Stimulated activated CD8-positive, alpha-beta memory T cell treated with anti-CD3 and anti-CD28 coated beads, Interleukin-15, amount 100 ng/mL, for 24 hours (primary cell): Measurements from ENCODE around the gene CLP1.
"Not testable (repeated sequence)": the region's sequence is repeated elsewhere in the genome, so short reads cannot be mapped to it uniquely, and the experiment has no call there.

Experiments used
- DNase-seq: peaks from one replicate; pipeline ENCODE4 v3.0.0-alpha.2; 2020; ENCODE audit warnings: low read depth

Gene CLP1

DNA sequence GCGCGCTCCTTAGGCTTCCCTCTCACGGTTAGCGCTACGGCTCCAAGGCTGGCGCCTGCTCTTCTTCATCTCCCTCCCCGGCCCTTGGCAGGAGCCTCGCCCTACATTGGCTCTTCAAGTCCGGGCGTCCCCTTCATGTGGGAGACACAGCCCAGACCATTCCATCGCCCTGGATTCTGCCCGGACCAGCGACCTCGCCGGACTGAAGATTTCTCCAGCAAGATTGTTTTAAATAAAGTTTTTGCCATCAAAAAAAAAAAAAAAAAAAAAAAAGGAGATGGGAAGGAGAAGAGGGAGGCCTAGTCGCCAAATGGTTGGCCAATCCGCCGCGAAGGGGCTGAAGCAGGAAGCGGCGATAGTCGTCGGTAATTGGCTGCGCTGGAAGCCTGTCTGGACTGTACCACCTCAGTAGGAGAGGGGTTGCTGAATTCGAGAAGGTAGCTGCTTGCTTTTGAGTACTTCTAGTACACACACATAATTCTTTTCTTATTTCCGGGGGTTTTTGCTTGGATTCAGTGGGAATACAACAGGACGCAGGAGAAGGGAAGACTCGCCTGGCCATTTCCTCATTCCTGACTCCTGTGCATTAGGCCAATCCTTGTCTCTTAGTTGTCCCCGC, 9.7 kb downstream of the CLP1 start:
- peak; percentile 58 for DNase-seq

DNA sequence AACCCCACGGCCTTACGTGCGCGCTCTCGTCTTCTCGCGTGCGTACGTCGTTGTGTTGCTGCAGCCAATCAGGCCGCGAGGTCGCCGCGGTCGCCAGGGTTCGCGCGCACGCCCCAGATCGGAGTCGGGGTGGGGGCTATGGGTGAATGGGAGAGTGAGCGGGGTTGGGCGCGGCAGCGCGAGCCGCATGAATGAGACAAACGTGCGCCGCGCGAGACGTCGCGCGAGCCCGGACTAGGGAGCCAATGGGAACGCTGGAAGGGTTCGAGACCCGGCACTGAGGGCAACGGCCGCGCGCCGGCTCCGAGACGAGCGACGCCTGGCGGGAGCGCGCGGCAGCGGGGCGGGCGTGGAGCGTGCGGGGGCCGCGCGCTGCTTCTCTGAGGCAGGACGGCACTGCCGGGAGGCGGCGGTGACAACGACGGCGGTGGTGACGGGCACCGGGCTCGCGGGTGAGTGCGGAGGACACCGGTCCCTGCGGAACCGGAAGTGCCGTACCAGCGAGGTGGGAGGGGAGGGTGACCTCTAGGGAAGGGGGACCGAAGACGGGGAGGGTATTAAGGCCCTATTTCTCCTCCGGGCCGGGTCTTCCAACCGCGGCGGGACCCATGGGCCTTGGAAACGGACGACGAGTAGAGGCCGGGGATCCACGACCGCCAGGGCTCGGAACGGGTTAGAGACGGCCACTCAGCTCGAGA, 10.3 kb downstream of the CLP1 start, which contains the start of gene ZDHHC5:
Gene ZDHHC5 (plus strand): TSS at position 379 of the 698 bp plus-strand sequence. CDS start 4,977 bp downstream, outside the sequence.
- peak; percentile 97 for DNase-seq

DNA sequence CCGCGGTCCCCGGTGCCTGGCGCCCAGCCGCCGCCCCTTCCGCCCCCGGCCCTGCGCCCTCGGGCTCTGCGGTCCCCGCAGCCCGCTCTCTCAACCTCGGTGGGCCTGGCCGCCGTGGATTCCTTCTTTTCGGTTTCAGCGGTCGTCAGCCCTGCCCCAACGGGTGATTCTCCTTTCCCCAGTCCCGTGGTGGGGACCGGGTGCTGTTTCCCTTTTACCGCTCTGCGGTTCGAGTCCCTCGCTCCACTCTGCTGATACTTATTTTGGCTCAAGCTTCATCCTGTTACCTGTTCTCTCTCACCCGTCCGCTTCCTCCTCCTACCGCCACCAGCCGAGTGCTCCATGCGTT, 10.8 kb downstream of the CLP1 start:
- DNase-seq: no peak

DNA sequence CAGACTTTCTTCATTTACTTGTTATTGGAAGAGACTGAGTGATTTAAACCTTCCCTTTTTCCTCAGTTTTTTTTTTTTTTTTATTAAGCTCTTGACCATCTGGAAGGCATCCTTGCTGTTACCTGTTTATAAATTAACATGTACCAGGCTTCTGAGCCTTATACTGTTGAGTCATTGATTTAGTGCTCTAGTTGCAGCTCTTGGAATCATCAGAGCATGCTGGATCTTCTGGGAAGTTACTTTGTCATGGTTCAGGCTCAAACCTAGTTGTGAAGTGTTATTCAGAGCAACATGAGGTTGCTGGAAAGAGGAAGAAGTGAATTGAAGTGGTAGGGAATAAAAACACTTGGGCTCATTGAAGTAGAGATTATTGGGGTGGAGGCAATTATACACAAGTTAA, 16.7 kb downstream of the CLP1 start:
- no peak for DNase-seq

DNA sequence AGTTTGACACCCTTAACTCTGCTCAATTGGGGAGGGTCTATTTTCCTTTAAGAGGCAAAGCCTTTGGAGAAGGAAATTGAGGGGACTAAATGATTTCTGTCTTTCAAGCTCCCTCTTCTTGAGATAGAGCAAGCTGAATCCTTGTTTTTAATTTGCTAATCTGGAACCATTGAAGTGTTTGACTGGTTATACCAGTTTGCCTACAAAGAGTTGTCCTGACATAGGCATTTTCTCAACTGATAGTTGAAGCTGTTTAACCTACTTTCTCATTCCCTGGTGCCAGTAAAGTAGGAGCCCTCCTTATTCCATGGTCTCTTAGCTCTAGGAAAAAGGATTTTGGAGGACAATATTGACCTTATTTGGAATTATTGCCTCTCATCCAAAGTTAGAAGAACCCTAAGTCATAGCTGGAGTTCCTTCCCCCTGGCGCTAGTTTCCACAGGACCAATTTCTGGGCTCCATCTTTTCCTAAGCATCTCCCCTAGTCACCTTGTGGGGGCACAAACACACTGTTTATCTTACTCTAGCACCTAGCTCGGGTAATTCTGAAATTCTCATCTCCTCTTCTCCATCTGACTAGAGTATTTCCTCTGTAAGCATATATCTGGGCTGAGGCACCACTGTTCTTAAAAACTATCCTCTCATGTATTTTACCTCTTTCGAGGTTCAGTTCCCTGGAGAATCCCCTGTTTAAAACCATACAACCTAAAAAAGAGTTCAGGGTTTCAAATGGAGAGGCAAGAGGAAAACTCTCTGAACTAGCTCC, 17.8 kb downstream of the CLP1 start:
- no peak for DNase-seq

DNA sequence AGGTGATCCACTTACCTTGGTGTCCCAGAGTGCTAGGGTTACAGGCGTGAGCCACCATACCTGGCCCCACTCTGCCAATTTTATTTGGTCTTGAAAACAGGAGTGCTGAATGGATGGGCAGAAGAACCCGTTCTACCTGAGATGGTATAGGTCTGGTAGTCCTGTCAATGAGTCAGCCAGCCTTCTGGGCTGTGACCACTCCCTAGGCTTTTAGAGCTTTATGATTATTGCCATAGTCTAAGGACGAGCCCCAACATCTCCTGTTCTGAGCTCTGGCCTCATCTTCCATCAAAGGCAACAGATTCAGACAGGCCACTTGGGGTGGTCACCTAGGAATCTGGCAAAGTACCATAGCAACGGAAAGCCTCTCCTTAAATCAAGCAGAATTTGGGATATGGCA, 21.8 kb downstream of the CLP1 start:
- no peak for DNase-seq

DNA sequence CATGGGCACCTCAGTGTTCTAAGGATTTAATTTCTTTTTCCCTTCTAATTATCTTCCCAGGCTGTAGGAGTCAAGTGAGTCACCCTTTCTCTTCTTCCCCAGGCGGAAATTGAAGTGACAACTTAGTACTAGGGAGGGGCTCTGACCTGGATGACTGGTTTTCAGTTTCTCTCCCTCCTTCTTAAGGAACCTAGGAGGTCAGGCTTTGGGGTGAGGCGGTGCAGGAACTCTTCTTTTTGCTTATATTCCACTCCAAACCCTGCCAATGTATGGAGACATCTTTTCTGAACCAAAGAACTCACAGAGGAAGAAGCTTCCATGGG, 23.0 kb downstream of the CLP1 start:
- no peak for DNase-seq

DNA sequence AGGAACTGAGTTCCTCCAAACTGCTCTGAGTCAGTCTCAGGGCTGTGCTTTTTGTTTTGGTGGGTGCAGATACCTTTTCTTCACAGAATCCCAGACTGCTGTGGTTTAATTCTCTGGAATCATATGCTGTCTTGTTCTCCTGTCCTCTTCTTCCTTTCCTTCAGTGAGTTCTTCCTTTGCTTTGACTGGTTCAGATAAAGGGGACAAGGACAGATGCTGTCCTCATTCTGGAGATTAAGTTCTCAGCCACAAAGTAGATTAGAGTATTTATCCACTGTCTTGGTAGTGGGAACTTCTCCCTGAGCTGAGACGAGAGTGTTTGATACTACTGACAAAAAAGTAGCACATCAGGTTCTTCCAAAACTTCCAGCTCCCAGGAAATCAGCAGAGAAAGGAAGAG, 23.6 kb downstream of the CLP1 start:
- DNase-seq: no peak

DNA sequence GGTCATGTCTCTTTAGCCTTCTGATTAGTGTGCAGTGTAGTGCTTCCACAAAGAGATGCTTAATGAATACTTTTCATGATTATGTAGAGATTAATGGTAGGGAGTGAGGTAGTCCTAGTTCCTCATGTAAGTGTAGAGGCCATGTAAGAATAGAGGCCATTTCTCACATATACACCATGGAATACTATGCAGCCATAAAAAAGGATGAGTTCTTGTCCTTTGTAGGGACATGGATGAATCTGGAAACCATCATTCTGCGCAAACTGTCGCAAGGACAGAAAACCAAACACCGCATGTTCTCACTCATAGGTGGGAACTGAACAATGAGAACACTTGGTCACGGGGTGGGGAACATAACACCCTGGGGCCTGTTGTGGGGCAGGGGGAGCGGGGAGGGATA, 32.9 kb downstream of the CLP1 start:
- not testable (repeated sequence) for DNase-seq

DNA sequence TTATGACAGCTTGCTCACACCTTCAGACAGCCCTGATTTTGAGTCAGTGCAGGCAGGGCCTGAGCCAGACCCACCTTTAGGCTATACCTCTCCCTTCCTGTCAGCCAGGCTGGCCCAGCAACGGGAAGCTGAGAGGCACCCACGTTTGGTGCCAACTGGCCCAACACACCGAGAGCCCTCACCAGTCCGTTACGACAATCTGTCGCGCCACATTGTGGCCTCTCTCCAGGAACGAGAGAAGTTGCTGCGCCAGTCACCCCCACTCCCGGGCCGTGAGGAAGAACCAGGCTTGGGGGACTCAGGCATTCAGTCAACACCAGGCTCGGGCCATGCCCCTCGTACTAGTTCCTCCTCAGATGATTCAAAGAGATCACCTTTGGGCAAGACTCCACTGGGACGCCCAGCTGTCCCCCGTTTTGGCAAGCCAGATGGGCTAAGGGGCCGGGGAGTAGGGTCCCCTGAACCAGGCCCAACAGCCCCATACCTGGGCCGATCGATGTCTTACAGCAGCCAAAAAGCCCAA, 41.3 kb downstream of the CLP1 start:
- no peak for DNase-seq

DNA sequence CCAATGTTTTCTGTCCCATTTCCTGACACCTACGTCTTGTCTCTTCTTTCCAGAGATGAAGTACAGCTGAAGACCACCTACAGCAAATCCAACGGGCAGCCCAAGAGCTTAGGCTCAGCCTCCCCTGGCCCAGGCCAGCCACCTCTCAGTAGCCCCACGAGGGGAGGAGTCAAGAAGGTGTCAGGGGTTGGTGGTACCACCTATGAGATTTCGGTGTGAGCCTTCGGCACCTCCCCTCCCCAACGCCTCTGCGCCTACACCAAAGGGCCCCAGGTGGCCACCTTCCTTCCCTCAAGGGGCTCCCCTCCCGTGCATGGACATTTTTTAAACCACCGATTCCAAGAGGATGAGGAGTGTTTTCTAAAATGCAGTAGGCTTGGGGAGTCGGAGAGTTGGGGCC, 42.3 kb downstream of the CLP1 start:
- no peak for DNase-seq

DNA sequence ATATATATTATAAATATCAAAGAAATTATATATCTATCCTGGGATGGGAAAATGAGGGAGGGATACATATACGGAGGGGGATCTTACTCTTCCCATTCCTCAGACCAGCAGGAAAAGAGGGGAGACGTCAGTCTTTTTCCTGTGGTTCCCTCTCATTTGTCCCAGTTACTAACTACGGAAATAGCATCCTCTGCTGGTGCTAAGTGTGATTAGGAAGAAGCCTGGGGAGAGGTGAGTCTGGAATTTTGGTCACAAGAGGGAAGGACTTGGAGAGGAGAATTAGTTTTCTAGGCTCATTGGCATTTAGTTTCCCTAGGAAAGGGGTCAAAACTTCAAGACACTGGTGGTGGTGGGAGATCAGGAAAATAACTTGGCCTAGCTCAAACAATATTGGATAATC, 42.9 kb downstream of the CLP1 start:
- DNase-seq: no peak

DNA sequence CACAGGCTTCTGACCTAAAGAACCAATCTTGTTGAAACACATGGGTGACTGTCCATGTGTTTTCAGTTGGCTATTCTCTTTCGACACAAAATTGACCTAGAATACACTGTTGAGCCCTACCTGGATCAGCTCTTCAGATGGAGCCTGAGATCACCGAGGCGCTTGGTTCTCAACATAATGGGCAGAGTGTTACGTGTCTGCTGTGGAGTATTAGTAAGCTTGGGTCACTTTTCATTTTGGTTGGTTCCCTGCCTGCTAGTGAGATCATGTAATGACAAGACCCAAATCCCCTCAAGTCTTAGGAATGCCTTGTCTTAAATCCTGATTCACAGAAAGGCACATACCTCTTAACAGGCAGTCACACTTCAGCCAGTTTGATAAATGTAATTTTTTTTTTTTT, 45.8 kb downstream of the CLP1 start:
- no peak for DNase-seq

DNA sequence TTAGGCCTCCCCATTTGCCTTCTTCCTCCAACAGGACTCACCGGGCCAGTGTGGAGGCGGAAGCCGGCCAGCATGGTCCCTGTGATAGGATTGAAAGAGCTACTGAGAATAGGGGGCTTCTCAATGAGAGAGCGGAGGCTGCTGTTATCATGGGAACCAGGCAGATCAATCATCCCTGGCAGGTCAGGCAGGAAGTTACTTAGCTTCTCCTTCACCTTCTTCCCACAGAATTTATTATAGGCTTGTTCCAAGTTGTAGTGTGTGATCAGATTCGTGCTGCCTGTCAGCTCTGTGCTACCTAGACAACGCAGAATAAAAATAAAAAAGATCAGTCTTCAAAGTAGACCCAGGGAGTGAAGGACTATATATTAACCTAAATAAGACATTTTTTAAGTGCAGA, 47.4 kb downstream of the CLP1 start:
- no peak for DNase-seq

DNA sequence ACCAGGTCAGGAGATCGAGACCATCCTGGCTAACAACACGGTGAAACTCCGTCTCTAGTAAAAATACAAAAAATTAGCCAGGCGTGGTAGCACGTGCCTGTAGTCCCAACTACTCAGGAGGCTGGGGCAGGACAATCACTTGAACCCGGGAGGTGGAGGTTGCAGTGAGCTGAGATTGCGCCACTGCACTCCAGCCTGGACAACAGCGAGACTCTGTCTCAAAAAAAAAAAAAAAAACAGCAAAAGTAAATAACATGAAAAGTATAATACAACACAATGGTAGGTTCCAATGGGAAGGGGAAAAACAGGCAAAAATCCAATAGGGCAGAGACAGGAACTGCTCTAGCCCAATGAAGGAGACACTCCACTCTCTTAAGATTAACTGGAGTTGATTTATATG, 47.9 kb downstream of the CLP1 start:
- not testable (repeated sequence) for DNase-seq

DNA sequence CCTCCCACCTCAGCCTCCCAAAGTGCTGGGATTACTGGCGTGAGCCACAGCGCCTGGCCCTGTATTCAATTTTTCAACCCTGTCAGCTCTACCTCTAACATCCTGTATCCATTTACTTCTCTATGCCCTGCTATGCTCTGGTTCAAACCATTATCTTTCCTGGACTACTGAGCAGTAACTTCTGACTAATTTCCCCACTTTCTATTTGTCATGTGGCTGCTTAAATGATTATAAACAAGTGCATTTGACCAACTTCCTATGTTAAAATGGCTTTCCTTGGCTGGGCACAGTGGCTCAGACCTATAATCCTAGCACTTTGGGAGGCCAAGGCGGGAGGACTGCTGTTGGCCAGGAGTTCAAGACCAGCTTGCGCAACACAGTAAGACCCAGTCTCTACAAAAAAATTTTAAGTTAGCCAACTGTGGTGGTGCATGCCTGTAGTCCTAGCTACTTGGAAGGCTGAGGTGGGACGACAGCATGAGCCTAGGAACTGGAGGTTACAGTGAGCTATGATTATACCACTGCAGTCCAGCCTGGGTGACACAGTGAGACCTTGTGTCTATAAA, 52.3 kb downstream of the CLP1 start:
- no peak for DNase-seq
